HepG2 (cell line): ENCODE results near the gene TEKT3. TPM values are rescaled to one million over a fixed set of nuclear protein-coding genes. Genes with fewer than 3 reads are reported as not detected.

Source experiments
- ATAC-seq: fragments of 200-7000 bp; cut with Tn5 transposase; 3 replicates; pipeline ENCODE4 v1.9.1; 2020; ENCODE audit warnings: mild to moderate bottlenecking, moderate library complexity
- BruUV-seq: library from RNA; stranded (reverse); fragments of 400-500 nt; replicated peaks from 2 replicates; lab custom pipeline; 2021; lab: Mats Ljungman, UMichigan
- CTCF ChIA-PET: fragments of 300-600 bp; formaldehyde crosslinking; extraction: SDS; loops from one replicate; lab custom pipeline; 2021; ENCODE audit warnings: low total read pairs, inconsistent platforms, low intra/inter-chr PET ratio; lab: Yijun Ruan, JAX
- POLR2A ChIA-PET: fragments of 350-600 bp; sonication (Branson Sonifier 250); formaldehyde crosslinking; loops from one replicate; lab custom pipeline; 2020; ENCODE audit warnings: antibody characterized with exemption, inconsistent platforms; lab: Yijun Ruan, JAX
- DNase-seq: peaks from one replicate; pipeline ENCODE4 v3.0.0-alpha.2; 2015; ENCODE audit warnings: low spot score
- FAIRE-seq: peaks from 3 replicates; lab custom pipeline; 2011; peaks lifted over from hg19 to GRCh38; lab: Jason Lieb, UNC
- H2AFZ ChIP-seq: one replicate; pipeline ENCODE4 v1.6.1; 2011; ENCODE audit warnings: low read length, inconsistent platforms
- H3K27ac ChIP-seq: fragments of 300-600 bp; 3 replicates; pipeline ENCODE4 v1.8.0; 2011; ENCODE audit warnings: mixed run types, mild to moderate bottlenecking, mixed read lengths, low read length, inconsistent platforms; ENCODE audit not compliant: insufficient read depth; ENCODE audit errors: extremely low read length
- H3K27me3 ChIP-seq, 2 experiments: fragments of 200-600 bp in 1 of 2; 2 replicates in 1 of 2; 3 replicates in 1 of 2; pipeline versions ENCODE4 v1.6.0 to v1.8.0; 2011; ENCODE audit warnings: low read length in 2 of 2, mild to moderate bottlenecking in 2 of 2, moderate library complexity in 2 of 2, inconsistent platforms in 1 of 2; ENCODE audit not compliant: insufficient read depth in 2 of 2, control insufficient read depth in 1 of 2
- H3K36me3 ChIP-seq, 2 experiments: fragments of 200-600 bp in 1 of 2; replicated peaks in 1 of 2; 2 replicates in 1 of 2; 3 replicates in 1 of 2; pipeline versions ENCODE4 v1.5.1 to v1.8.0; 2011; ENCODE audit warnings: low read length in 2 of 2, inconsistent platforms in 1 of 2; ENCODE audit not compliant: insufficient read depth in 2 of 2, control insufficient read depth in 1 of 2
- H3K4me1 ChIP-seq: 2 replicates; pipeline ENCODE4 v1.5.1; 2012; ENCODE audit warnings: low read length, inconsistent platforms; ENCODE audit not compliant: insufficient read depth
- H3K4me2 ChIP-seq: 2 replicates; pipeline ENCODE4 v1.6.0; 2011; ENCODE audit warnings: low read depth, low read length, inconsistent platforms
- H3K4me3 ChIP-seq, 3 experiments: fragments of 200-600 bp in 1 of 3; sonication (generic), shearing (Covaris generic) in 1 of 3; replicated peaks in 1 of 3; 2 replicates each; pipeline ENCODE4 v1.5.1; 2011 to 2016; ENCODE audit warnings: low read length in 3 of 3, inconsistent platforms in 2 of 3, low read depth in 2 of 3, mild to moderate bottlenecking in 2 of 3, control low read depth in 1 of 3, mixed read lengths in 1 of 3; ENCODE audit not compliant: insufficient read depth in 1 of 3
- H3K79me2 ChIP-seq: one replicate; pipeline ENCODE4 v1.6.1; 2011; ENCODE audit warnings: low read length, inconsistent platforms; ENCODE audit not compliant: insufficient read depth
- H3K9ac ChIP-seq: 2 replicates; pipeline ENCODE4 v1.6.0; 2011; ENCODE audit warnings: mild to moderate bottlenecking, low read depth, low read length, inconsistent platforms; ENCODE audit not compliant: insufficient read depth
- H3K9me3 ChIP-seq: 2 replicates; pipeline ENCODE4 v1.5.1; 2012; ENCODE audit warnings: mild to moderate bottlenecking, low read length
- H4K20me1 ChIP-seq: 2 replicates; pipeline ENCODE4 v1.6.0; 2011; ENCODE audit warnings: inconsistent platforms, mild to moderate bottlenecking, low read length, moderate library complexity; ENCODE audit not compliant: insufficient read depth
- FOXC1 ChIP-seq: sonication (generic); formaldehyde crosslinking; IDR thresholded peaks from 2 replicates; pipeline ENCODE4 v1.8.0; 2022; ENCODE audit warnings: mild to moderate bottlenecking, missing genetic modification reagents, borderline replicate concordance
- FOXK2 ChIP-seq: fragments of 450-650 bp; IDR thresholded peaks from 2 replicates; pipeline ENCODE4 v1.6.1; 2016
- POGZ ChIP-seq: sonication (generic); formaldehyde crosslinking; IDR thresholded peaks from 2 replicates; pipeline ENCODE4 v1.4.0; 2020; ENCODE audit warnings: mild to moderate bottlenecking, missing genetic modification reagents
- U2AF1 ChIP-seq: fragments of 200-400 bp; formaldehyde crosslinking; optimal IDR thresholded peaks from 2 replicates; pipeline ENCODE3; 2017; ENCODE audit warnings: mild to moderate bottlenecking, low read depth, low read length
- ZNF431 ChIP-seq: sonication (generic); formaldehyde crosslinking; IDR thresholded peaks from 2 replicates; pipeline ENCODE4 v1.9.0; 2022; ENCODE audit warnings: missing genetic modification reagents, low read depth, mild to moderate bottlenecking, borderline replicate concordance
- ZNF547 ChIP-seq: sonication (generic); formaldehyde crosslinking; IDR thresholded peaks from 2 replicates; pipeline ENCODE4 v1.5.1; 2020; ENCODE audit warnings: mild to moderate bottlenecking, missing genetic modification reagents
- ZNF746 ChIP-seq: sonication (generic); formaldehyde crosslinking; IDR thresholded peaks from 2 replicates; pipeline ENCODE4 v1.8.0; 2022; ENCODE audit warnings: mild to moderate bottlenecking, missing genetic modification reagents
- ZNF773 ChIP-seq: sonication (generic); formaldehyde crosslinking; IDR thresholded peaks from 2 replicates; pipeline ENCODE4 v1.4.0; 2020; ENCODE audit warnings: missing genetic modification reagents, borderline replicate concordance
- WGBS: methylation state at CpG from one replicate; pipeline ENCODE4 v1.1.6; 2017; ENCODE audit warnings: low lambda C conversion rate; 5-methylcytosine and 5-hydroxymethylcytosine counted together
- in situ Hi-C: cut with HindIII; loops from 2 replicates; pipeline ENCODE4 v1.10.0; 2017; ENCODE audit warnings: low pct_unique_long_range_greater_than_20kb; ENCODE audit not compliant: extremely low pct_ligation_motif_present
- intact Hi-C: fragments of 100-400 bp; cut with micrococcal nuclease; formaldehyde crosslinking; loops from one replicate; pipeline ENCODE4 v1.10.0; 2022; ENCODE audit not compliant: unreplicated experiment
- polyA plus RNA-seq, 8 experiments: library from polyadenylated mRNA; depleted of rRNA in 3 of 8; stranded (reverse) in 7 of 8; unstranded in 1 of 8; fragments of >200 nt; fragmentation: Illumina TruSeq in 4 of 8; extraction: Trizol in 4 of 8; gene quantifications; 2 replicates each; pipeline versions ENCODE4 v1.2.1 to v1.2.3, GENCODE V29; 2011 to 2016; ENCODE audit warnings: low read depth in 4 of 8, missing spikeins in 1 of 8, mixed read lengths in 1 of 8; ENCODE audit not compliant: insufficient read depth in 1 of 8
- total RNA-seq, 5 experiments: library from RNA; depleted of rRNA; stranded (reverse); fragments of >200 nt; fragmentation: Illumina TruSeq; extraction: Trizol; gene quantifications; 2 replicates each; pipeline ENCODE4 v1.2.3, GENCODE V29; 2016; ENCODE audit warnings: low read depth in 1 of 5
- TF ChIP-seq, protein P1 (sequence below): sonication (generic); formaldehyde crosslinking; IDR thresholded peaks from 2 replicates; pipeline ENCODE4 v1.4.0; 2020; ENCODE audit warnings: mild to moderate bottlenecking, missing genetic modification reagents
- TF ChIP-seq, protein P2 (sequence below): sonication (generic); formaldehyde crosslinking; IDR thresholded peaks from 2 replicates; pipeline ENCODE4 v1.4.0; 2020; ENCODE audit warnings: mild to moderate bottlenecking, missing genetic modification reagents
- TF ChIP-seq, protein P3 (sequence below): sonication (generic); formaldehyde crosslinking; IDR thresholded peaks from 2 replicates; pipeline ENCODE4 v1.8.1; 2022; ENCODE audit warnings: low read depth, mild to moderate bottlenecking, missing genetic modification reagents

The TEKT3 gene
- total and polyA plus RNA-seq, 2 of the 13 experiments (the other 11 are each of a cell fraction or from before 2014, with no cell fraction given), result 0.58 to 0.82 TPM

DNA sequence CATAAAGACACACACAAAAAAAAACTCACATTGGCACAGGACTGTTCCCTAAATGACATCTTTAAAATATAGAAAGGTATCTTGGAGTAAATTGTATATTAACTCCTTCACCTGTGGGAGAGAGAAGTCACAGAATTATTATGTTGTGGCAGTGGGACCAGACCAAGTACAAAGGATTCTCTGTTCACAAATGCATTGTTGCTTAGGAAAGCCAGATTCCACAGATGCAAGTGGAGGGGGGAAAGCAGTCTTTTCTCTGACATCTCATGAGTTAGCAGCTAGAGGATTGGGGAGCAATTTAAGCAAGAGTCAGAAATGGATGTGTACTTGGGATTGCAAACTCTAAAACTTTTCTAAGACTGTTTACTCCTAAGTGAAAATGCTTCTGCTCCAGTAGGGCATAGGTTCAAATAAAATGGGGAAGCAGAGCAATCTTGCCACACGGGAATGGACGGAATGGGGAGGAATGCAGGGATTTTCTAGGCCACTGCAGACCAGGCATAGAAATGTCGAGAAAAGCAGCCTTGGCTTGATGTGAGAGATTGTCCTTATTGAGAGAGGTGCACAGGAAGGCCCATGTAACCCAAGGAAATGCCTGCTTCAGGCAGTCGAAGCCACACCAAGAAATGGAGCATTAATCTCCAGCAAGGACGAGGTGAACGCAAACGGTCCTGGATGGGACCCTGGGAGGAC, 72.2 kb downstream of the TEKT3 start:
- POLR2A ChIA-PET, result no interaction called here
- FAIRE-seq (no peak), DNase-seq (no peak), ATAC-seq (no peak)
- CTCF ChIA-PET, result no interaction called here
- Histone ChIP-seq H3K4me2 (no peak overlapping the region), H3K9me3 (no peaks in the 10 kb centered on the region), H3K27me3 (peaks cover 6 to 35% of the 10 kb centered on the region in 2 experiments; a peak in 4 of 5 replicates), H3K27ac (no peak overlapping the region), H3K4me3 (no peak overlapping the region), H3K9ac (no peak overlapping the region), H2AFZ (no peak overlapping the region), H3K79me2 (no peaks in the 10 kb centered on the region), H4K20me1 (no peaks in the 10 kb centered on the region), H3K36me3 (no peaks in the 10 kb centered on the region), H3K4me1 (no peaks in the 10 kb centered on the region; the same call in 1 of the 2 replicates)
- intact Hi-C loops, result loop anchor here (10.0 kb wide), 1 partner anchor 106 kb away; no protein-coding TSS in a partner anchor
- 19% methylated on average over 6 of the region's 7 CpGs for WGBS
- in situ Hi-C loops, result no loop called here
- no TSS peak for BruUV-seq
- TF ChIP-seq FOXK2 (no peak), FOXC1 (no peak), ZNF746 (CRISPR knock-in tag) (no peak), ZNF431 (CRISPR knock-in tag) (no peak), U2AF1 (no peak), ZNF773 (CRISPR knock-in tag) (no peak), POGZ (CRISPR knock-in tag) (no peak), ZNF547 (CRISPR knock-in tag) (no peak)
- TF ChIP-seq, protein P1, sequence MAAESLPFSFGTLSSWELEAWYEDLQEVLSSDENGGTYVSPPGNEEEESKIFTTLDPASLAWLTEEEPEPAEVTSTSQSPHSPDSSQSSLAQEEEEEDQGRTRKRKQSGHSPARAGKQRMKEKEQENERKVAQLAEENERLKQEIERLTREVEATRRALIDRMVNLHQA, result no peak
- TF ChIP-seq, protein P2, sequence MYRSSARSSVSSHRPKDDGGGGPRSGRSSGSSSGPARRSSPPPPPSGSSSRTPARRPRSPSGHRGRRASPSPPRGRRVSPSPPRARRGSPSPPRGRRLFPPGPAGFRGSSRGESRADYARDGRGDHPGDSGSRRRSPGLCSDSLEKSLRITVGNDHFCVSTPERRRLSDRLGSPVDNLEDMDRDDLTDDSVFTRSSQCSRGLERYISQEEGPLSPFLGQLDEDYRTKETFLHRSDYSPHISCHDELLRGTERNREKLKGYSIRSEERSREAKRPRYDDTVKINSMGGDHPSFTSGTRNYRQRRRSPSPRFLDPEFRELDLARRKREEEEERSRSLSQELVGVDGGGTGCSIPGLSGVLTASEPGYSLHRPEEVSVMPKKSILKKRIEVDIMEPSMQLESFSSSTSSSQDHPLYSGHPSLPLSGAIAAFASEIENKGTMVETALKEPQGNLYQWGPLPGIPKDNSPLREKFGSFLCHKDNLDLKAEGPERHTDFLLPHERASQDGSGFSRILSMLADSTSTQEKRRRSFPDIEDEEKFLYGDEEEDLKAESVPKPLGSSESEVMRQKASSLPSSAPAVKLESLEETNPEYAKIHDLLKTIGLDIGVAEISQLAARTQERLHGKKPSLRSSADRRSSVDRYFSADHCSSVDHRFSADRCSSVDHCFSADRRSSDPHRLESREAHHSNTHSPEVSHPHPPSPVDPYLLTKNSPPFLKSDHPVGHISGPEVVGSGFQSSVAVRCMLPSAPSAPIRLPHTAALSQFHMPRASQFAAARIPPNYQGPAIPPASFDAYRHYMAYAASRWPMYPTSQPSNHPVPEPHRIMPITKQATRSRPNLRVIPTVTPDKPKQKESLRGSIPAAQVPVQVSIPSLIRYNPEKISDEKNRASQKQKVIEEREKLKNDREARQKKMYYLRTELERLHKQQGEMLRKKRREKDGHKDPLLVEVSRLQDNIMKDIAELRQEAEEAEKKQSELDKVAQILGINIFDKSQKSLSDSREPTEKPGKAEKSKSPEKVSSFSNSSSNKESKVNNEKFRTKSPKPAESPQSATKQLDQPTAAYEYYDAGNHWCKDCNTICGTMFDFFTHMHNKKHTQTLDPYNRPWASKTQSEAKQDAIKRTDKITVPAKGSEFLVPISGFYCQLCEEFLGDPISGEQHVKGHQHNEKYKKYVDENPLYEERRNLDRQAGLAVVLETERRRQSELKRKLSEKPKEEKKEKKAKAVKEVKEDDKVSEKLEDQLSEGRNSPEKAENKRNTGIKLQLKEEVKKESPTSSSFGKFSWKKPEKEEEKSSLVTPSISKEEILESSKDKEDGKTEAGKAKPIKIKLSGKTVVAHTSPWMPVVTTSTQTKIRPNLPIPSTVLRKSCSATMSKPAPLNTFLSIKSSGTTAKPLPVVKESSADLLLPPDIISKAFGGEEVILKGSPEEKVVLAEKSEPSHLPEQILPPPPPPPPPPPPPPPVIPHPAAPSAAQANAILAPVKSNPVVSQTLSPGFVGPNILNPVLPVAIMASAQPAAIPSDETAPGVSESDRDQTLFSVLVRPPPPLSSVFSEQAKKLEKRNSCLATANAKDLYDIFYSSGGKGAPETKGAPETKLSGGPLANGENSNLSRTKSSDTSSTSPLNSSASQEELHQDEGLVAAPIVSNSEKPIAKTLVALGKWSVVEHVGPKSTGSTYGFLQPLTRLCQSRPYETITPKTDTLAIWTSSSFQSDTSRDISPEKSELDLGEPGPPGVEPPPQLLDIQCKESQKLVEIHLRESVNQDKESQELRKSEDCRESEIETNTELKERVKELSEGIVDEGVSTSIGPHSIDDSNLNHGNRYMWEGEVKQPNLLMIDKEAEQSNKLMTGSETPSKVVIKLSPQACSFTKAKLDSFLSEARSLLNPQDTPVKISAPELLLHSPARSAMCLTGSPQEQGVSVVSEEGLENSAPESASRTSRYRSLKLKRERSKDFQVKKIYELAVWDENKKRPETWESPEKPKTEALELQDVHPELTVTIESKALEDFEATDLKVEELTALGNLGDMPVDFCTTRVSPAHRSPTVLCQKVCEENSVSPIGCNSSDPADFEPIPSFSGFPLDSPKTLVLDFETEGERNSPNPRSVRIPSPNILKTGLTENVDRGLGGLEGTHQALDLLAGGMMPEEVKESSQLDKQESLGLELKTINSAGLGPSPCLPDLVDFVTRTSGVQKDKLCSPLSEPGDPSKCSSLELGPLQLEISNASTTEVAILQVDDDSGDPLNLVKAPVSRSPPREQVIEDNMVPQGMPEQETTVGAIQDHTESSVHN, result no peak
- TF ChIP-seq, protein P3, sequence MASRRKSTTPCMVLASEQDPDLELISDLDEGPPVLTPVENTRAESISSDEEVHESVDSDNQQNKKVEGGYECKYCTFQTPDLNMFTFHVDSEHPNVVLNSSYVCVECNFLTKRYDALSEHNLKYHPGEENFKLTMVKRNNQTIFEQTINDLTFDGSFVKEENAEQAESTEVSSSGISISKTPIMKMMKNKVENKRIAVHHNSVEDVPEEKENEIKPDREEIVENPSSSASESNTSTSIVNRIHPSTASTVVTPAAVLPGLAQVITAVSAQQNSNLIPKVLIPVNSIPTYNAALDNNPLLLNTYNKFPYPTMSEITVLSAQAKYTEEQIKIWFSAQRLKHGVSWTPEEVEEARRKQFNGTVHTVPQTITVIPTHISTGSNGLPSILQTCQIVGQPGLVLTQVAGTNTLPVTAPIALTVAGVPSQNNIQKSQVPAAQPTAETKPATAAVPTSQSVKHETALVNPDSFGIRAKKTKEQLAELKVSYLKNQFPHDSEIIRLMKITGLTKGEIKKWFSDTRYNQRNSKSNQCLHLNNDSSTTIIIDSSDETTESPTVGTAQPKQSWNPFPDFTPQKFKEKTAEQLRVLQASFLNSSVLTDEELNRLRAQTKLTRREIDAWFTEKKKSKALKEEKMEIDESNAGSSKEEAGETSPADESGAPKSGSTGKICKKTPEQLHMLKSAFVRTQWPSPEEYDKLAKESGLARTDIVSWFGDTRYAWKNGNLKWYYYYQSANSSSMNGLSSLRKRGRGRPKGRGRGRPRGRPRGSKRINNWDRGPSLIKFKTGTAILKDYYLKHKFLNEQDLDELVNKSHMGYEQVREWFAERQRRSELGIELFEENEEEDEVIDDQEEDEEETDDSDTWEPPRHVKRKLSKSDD (CRISPR knock-in tag), result no peak
